ENCODE measurements around the gene RANGRF. TPM values are rescaled to one million over a fixed set of nuclear protein-coding genes. Genes with fewer than 3 reads are reported as not detected.

Gene RANGRF
- total RNA-seq, 1 experiment from 2014 or later = 17.9 TPM

- DNase-seq (ENCODE audit: low read depth) = no peak
Observed at GRCh38 chr17:8273884-8274444, 14.5 kb upstream of the RANGRF start.

DNA sequence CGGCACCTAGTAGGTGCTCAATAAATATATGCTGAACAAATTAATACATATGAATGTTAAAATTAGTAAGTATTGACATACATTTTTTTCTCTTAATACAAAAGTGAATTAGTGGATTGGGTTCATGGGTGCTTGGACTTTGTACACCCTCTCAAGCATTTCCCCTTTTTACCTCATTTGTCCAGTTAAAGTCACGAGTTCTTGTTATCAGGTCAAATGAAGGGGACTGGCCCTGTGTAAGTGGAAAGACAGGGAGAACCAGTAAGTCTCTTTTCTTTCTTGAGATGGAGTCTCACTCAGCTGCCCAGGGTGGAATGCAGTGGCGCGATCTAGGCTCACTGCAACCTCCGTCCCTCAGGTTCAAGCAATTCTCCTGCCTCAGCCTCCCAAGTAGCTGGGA, 13.7 kb upstream of the RANGRF start:
- no peak for DNase-seq (ENCODE audit: low read depth)

DNA sequence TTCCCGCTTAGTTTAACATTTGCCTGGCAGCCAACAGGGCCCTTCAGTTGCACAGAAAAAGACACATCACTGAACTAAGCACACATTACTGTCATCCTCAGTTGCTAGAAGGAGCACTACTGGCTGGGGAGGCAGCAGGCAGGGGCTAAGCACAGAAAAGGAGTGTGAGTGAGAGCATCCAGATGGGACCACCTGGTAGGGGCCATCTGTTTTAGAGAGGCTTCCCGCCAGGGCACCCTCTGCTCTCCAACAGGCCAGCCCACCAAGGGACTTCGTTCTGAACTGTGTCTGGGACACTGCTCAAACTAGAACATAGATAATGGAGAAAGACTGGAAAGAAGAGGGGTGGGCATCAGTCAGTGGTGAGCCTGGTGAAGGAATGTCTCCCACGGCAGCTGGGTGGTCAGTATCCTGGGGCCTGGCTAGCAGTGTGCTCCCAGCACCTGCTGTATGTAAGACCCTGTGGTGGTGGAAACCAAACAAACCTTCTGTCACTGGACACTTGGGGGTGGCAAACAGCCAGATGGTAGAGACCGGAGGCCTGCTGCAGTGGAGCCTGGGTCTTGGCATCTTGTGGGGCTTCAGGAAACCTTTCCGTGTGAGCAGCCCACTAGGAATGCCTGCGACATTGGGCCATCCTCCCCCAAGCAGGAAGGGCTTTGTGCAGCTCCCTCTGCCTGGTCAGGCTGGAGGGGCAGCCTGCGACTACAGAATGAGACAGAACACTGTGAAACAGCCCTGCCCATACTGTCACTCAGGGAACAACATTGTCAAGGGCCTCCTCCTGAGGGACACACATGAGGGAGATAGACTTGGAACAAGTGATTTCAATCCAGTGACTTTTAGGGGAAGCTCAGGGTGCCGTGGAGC, 12.8 kb upstream of the RANGRF start:
- no peak for DNase-seq (ENCODE audit: low read depth)

- no peak for DNase-seq (ENCODE audit: low read depth)
Observed at GRCh38 chr17:8277317-8277716, 11.2 kb upstream of the RANGRF start.

DNA sequence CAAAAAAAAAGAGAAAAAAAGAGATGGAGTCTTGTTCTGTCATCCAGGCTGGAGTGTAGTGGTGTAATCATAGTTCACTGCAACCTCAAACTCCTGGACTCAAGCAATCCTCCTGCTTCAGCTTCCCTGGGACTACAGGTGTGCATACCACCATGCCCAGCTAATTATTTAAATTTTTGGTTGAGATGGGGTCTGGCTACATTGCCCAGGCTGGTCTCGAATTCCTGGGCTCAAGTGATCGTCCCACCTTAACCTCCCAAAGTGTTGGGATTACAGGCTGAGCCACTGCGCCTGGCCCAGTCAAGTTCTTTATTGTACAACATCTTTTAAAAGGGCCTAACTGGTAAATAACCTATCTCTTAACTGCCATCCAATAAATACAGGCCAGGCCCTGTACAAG, 6.1 kb upstream of the RANGRF start:
- no peak for DNase-seq (ENCODE audit: low read depth)

DNA sequence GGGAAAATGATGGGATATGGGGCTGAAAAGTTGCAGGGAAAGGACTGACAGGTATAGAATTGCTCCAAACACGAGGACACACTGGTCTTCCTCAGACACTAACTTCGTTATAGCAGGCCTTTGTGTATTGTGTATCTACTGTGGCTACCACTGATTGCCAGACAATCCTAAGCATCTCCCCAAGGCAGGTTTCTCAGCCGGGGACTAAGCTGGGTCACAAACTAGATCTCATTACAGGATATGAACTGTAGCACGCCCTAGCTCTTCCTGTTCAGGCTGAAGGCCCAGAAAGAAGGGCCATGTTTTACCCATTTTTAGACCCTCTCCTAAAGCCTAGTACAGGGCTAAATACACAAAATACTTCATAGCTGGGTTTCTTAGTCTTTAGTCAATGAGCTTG, 5.1 kb upstream of the RANGRF start:
- no peak for DNase-seq (ENCODE audit: low read depth)

DNA sequence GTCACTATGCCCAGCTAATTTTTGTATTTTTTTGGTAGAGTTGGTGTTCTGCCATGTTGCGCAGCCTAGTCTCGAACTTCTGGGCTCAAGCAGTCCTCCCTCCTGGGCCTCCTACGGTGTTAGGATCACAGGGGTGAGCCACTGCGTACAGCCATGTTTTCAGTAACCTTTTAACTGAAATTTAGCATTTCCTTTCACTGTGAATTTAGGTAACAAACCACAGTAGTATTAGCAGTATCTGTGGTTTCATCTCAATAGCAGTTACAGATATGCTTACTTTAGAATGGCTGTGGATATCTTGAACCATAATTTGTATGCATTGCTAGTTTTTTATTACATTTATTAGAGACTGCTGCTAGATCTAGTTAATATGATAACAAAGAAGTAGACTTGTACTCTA, 4.3 kb upstream of the RANGRF start:
- DNase-seq (ENCODE audit: low read depth) = no peak

GRCh38 chr17:8285270-8286181, 2.9 kb upstream of the RANGRF start:
- DNase-seq (ENCODE audit: low read depth) = no peak

GRCh38 chr17:8287651-8288335, 677 bp upstream of the RANGRF start:
- no peak for DNase-seq (ENCODE audit: low read depth)

GRCh38 chr17:8289103-8289397, 580 bp downstream of the RANGRF start:
- no peak for DNase-seq (ENCODE audit: low read depth)

DNA sequence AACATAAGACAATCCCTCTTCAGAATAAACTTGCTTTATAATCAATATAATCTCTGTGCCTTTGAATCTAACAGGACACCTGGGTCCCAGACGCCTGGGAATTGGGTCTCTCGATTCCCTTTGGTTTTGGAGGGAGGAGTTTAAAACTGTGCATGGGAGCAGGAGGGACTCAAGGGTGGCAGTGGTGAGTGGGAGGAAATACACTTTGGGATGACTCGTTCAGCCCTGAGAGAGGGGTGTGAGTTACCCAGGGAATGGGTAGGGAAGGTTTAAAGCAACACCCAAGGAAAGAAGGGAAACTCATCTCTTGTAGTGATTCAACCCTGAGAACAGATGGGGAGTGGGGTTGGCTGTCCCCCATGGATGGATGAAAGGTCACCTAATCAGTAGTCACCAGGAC, 1.6 kb downstream of the RANGRF start:
- DNase-seq (ENCODE audit: low read depth) = peak; percentile 32

DNA sequence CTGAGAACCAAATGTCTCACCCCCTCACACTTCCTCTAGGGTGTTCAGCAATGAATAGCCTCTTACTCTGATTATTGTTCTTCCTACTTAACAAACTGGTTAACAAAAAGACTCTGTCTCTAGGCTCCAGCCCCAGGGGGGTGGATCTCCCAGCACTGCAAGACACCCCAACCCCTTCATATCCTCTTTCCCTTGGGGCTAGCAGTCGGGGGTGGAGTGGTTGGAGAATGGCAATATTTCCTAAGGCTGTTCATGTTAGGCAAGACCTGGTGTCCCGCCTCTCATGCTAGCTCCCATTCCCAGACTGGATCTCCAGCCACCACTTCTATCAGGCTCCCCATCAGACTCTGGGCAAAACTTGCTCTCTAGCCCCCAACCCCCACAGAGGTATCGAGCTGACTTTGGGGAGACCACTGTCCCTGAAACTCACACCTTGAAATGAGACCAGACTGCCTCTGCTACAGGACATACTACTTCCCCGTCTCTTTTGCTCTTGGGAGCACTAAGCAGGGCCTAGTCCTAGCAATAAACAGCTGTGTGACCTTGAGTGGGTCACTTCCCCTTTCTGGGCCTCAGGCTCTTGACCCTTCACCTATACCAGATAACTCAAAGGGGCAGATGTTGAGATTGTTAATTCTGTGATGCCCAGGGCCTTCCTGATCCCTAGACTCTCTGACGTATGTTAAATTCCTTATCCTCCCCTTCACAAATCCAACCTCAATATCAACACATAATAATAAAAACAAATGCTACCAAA, 4.3 kb downstream of the RANGRF start:
- no peak for DNase-seq (ENCODE audit: low read depth)

DNA sequence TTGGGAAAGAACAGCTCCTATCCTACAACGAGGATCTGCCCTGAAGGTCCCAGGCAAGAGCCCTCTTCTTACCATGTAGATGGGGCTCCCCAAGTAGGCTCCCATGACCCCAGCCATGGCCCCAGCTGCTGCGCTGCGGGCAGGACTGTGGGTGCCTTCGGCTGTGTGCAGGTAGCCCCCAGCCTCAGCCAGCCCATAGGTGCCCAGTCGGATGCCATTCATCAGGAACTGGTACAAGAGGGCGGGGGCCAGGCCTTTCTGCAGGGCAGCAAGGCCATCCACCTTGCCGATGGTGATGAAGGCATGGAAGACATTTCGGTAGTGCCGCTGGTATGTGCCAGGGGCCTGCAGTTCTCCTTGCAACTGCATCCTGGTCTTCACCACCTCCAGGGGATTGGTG, 5.9 kb downstream of the RANGRF start:
- no peak for DNase-seq (ENCODE audit: low read depth)

DNA sequence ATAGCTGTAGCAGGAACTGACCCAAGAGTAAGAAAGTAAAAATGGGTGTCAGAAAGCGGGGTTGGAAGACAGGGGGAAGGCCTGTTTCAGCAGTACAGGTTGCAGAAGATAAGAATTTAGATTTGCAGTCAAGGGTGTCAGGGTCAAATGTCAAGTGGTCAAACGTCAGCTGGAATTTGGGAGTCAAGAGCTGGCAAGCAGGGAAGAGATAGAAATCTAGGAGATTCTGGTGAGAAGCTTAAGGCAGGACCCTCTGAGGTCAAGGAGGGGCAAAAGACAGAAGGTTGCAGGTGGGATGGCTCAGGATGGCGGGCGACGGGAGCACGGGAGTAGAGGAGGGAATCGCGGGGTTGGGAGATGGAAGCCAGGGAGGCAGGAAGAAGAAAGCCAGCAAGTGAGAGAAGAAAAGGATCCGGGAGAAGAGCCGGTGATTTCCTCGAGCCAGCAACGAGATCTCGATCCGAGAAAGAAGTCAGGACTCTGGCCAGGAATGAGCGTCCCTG, 6.4 kb downstream of the RANGRF start:
- no peak for DNase-seq (ENCODE audit: low read depth)

- no peak for DNase-seq (ENCODE audit: low read depth)
Observed at GRCh38 chr17:8300226-8300625, 11.8 kb downstream of the RANGRF start.

DNA sequence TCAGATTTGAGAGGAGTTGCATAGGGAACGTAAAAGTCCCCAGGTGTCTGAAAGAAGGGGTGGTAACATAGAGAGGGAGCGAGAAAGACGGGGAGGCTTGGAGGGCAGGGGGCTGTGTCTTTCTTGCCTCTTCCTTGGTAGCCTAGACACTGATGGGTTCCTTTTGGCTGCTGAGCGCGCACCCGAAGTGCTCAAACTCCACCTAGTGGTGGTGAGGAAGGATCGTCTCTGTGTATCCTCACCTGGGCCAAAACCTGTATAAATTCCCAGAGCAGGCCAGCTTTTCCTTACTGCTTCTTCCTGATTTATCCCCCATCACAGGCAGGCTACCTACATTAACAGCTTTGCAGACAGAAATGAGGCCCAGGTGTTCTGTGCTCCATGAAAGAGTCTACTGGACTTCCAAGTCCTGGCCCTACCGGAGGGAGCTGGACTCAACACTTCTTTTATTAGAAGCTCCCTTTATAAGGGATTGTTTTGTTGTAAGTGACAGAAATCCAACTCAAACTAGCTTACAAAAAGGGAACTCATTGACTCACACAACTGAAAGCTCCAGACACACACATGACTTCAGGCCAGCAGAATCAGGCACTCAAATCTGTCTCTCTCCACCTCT, 12.3 kb downstream of the RANGRF start:
- DNase-seq (ENCODE audit: low read depth) = peak; percentile 54

DNA sequence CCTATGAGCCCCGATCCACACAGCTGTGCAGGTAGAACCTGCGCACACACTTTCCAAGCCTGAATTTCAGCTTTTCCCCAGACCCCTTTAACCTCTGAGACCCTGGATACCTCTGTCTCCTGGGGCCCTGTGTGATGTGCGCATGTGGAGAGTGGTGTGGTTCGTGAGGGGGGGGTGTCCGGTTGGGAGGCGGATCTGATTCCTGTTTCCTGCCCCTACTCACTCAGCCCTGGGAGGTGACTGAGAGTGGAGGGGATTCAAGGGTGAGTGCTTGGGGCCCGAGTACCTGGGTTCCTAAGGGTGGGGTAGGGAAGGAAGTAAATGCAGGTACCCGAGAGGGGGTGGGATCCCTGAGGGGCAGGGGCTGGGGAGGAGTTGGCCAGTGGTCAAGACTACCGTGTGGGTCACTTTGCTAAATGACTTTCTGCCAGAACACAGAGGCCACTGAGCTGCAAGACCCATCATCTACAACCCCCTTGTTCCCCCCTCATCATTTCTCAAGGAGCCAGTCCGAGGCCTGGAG, 22.2 kb downstream of the RANGRF start:
- no peak for DNase-seq (ENCODE audit: low read depth)

DNA sequence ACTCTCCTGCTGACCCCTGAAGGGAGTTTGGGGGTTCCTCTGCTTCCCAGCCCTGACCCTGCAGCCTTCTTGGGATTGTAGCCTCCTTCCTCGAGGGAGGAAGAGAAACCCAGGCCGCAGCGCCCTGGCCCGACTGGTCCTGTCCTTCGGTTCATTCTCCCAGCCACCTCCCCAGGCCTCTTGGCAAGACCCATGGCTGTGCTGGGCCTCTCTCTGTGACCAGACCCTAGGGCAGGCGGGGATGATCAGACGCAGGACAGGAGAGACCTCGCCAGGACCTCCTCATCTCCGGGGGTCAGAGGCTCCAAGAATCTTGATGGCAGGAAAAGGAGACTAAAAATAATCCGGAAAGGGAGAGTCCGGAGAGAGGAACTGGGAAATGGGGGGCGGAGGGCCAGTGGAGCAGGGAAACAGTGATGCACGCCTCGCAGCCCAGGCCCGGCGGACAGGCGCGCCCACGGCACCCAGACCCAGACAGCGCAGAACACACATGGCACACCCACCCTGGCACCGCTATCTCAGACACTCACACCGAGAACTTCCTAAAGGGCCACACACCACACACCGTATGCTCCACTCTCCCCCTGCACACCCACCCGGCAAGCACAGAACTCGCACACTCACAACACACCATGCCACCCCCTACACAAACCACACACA, 22.8 kb downstream of the RANGRF start:
- no peak for DNase-seq (ENCODE audit: low read depth)

GRCh38 chr17:8312251-8312650, 23.8 kb downstream of the RANGRF start:
- no peak for DNase-seq (ENCODE audit: low read depth)

Measured in LHCN-M2 (cell line).